ENCODE data around the gene CD300A.
"Not testable (repeated sequence)": the region's sequence is repeated elsewhere in the genome, so short reads cannot be mapped to it uniquely, and the experiment has no call there.

The CD300A gene

DNA sequence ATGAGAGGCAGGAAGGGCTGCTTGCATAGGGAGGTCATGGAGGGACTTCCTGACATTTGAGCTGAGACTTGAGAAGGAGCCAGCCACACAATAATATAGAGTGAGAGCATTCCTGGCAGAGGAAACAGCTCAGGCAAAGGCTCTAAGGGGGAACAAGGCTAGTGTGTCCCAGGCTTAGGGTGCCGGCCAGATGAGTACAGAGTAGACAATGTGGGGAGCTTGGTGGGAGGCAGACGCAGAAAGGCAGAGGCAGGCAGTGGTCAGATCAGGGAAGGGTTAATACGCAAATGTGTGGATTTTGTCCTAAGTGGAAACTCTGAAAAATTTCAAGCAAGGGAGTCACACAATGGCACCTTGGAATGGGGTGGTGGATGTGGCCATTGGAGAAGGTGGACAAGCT, 33.6 kb downstream of the CD300A start:
- no peak overlapping the region for H3K4me3 ChIP-seq (replicated peaks; ENCODE audit: insufficient read depth, low read length)
- no peak for DNase-seq (ENCODE audit: low read depth in 1 of 2, low spot score in 1 of 2)
- H3K27ac ChIP-seq (replicated peaks): no peak overlapping the region
- H3K27me3 ChIP-seq (ENCODE audit: insufficient read depth, poor library complexity, severe bottlenecking): no peaks in the 10 kb centered on the region
- TF ChIP-seq, protein P1, sequence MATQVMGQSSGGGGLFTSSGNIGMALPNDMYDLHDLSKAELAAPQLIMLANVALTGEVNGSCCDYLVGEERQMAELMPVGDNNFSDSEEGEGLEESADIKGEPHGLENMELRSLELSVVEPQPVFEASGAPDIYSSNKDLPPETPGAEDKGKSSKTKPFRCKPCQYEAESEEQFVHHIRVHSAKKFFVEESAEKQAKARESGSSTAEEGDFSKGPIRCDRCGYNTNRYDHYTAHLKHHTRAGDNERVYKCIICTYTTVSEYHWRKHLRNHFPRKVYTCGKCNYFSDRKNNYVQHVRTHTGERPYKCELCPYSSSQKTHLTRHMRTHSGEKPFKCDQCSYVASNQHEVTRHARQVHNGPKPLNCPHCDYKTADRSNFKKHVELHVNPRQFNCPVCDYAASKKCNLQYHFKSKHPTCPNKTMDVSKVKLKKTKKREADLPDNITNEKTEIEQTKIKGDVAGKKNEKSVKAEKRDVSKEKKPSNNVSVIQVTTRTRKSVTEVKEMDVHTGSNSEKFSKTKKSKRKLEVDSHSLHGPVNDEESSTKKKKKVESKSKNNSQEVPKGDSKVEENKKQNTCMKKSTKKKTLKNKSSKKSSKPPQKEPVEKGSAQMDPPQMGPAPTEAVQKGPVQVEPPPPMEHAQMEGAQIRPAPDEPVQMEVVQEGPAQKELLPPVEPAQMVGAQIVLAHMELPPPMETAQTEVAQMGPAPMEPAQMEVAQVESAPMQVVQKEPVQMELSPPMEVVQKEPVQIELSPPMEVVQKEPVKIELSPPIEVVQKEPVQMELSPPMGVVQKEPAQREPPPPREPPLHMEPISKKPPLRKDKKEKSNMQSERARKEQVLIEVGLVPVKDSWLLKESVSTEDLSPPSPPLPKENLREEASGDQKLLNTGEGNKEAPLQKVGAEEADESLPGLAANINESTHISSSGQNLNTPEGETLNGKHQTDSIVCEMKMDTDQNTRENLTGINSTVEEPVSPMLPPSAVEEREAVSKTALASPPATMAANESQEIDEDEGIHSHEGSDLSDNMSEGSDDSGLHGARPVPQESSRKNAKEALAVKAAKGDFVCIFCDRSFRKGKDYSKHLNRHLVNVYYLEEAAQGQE (IDR thresholded peaks at IDR 0.05; ENCODE audit: insufficient replicate concordance, low read depth): no peak
- TF ChIP-seq, protein P2, sequence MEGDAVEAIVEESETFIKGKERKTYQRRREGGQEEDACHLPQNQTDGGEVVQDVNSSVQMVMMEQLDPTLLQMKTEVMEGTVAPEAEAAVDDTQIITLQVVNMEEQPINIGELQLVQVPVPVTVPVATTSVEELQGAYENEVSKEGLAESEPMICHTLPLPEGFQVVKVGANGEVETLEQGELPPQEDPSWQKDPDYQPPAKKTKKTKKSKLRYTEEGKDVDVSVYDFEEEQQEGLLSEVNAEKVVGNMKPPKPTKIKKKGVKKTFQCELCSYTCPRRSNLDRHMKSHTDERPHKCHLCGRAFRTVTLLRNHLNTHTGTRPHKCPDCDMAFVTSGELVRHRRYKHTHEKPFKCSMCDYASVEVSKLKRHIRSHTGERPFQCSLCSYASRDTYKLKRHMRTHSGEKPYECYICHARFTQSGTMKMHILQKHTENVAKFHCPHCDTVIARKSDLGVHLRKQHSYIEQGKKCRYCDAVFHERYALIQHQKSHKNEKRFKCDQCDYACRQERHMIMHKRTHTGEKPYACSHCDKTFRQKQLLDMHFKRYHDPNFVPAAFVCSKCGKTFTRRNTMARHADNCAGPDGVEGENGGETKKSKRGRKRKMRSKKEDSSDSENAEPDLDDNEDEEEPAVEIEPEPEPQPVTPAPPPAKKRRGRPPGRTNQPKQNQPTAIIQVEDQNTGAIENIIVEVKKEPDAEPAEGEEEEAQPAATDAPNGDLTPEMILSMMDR (IDR thresholded peaks at IDR 0.05; ENCODE audit: insufficient read depth, low read length): no peak
- TF ChIP-seq GABPA (IDR thresholded peaks at IDR 0.05; ENCODE audit: low read depth) (no peak), SPI1 (IDR thresholded peaks at IDR 0.05; ENCODE audit: borderline replicate concordance, low read depth) (no peak), POLR2AphosphoS5 (IDR thresholded peaks at IDR 0.05; ENCODE audit: low read depth) (no peak)

DNA sequence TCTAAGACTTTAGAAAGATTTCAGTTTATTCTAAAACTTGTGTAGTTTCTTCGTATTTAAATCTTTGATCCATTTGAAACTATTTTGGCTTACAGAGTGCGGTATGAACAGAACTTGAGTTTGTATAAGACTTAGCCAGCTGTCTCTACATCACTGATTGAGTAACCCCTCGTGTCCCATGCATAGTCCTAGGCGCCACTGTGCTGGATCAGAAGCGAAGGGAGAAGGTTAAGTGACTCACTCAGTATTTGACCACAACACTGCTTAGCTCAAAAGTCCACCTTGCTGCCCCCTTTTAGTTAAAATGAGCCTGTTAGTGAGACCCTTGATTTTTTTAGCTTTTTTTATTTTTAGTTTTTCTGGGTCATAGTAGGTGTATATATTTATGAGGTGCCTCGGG, 36.4 kb downstream of the CD300A start:
- TF ChIP-seq, protein P2 (IDR thresholded peaks at IDR 0.05; ENCODE audit: insufficient read depth, low read length): no peak
- no peak for TF ChIP-seq SPI1 (IDR thresholded peaks at IDR 0.05; ENCODE audit: borderline replicate concordance, low read depth)
- Histone ChIP-seq H3K4me3 (replicated peaks; ENCODE audit: insufficient read depth, low read length) (no peak overlapping the region), H3K27ac (replicated peaks) (no peak overlapping the region), H3K27me3 (ENCODE audit: insufficient read depth, poor library complexity, severe bottlenecking) (no peaks in the 10 kb centered on the region)
- no peak for DNase-seq (ENCODE audit: low read depth in 1 of 2, low spot score in 1 of 2)

DNA sequence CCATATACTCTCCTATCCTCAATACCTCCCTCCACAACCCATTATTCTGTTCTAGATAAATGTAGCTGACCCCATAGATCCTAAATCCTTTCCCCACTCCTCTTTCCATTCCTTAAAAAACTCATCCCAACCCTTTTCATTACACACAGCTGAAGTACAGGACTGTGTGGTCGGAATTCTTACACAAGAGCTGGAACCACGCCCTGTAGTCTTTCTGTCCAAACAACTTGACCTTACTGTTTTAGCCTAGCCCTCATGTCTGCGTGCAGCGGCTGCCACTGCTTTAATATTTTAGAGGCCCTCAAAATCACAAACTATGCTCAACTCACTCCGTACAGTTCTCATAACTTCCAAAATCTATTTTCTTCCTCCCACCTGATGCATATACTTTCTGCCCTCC, 37.5 kb downstream of the CD300A start:
- not testable (repeated sequence) for DNase-seq (ENCODE audit: low read depth in 1 of 2, low spot score in 1 of 2); H3K27me3 ChIP-seq (ENCODE audit: insufficient read depth, poor library complexity, severe bottlenecking)

DNA sequence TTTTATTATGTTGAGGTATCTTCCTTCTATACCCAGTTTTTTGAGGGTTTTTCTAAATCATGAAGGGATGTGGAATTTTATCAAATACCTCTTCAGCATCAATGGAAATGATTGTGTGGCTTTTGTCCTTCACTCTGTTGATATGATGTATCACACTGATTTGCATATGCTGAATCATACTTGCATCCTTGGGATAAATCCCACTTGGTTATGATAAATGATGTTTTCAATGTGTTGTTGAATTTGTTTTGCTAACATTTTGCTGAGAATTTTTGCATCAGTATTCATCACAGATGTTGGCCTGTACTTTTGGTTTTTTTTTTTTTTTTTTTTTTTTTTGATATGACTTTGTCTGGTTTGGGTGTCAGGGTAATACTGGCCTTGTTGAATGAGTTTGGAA, 41.7 kb downstream of the CD300A start:
- no peak for DNase-seq (ENCODE audit: low read depth in 1 of 2, low spot score in 1 of 2)
- TF ChIP-seq, protein P2 (IDR thresholded peaks at IDR 0.05; ENCODE audit: insufficient read depth, low read length): no peak
- no peak for TF ChIP-seq POLR2AphosphoS5 (IDR thresholded peaks at IDR 0.05; ENCODE audit: low read depth)
- TF ChIP-seq GABPA (IDR thresholded peaks at IDR 0.05; ENCODE audit: low read depth): no peak
- TF ChIP-seq SPI1 (IDR thresholded peaks at IDR 0.05; ENCODE audit: borderline replicate concordance, low read depth): no peak
- TF ChIP-seq, protein P1 (IDR thresholded peaks at IDR 0.05; ENCODE audit: insufficient replicate concordance, low read depth): no peak
- Histone ChIP-seq H3K27ac (replicated peaks) (no peak overlapping the region), H3K4me3 (replicated peaks; ENCODE audit: insufficient read depth, low read length) (no peak overlapping the region), H3K27me3 (ENCODE audit: insufficient read depth, poor library complexity, severe bottlenecking) (no peaks in the 10 kb centered on the region)

More for the DNA sequence above, 37.5 kb downstream of the CD300A start:
- H3K27ac ChIP-seq (replicated peaks); H3K4me3 ChIP-seq (replicated peaks; ENCODE audit: insufficient read depth, low read length): not testable (repeated sequence)
